Upper lobe of left lung (tissue), 6 donors: ENCODE data around the gene GPR87. TPM values are rescaled to one million over a fixed set of nuclear protein-coding genes. Genes with fewer than 3 reads are reported as not detected.

Experiments
- ATAC-seq, 2 donors: fragments of 200-7000 bp; cut with Tn5 transposase; one replicate each; pipeline ENCODE4 v1.9.1; 2022; ENCODE audit warnings: mild to moderate bottlenecking in 2 of 2, moderate library complexity in 2 of 2; ENCODE audit not compliant: low FRiP score in 2 of 2
- DNase-seq, 2 donors: peaks; one replicate each; pipeline ENCODE4 v3.0.0-alpha.2; 2019 to 2020
- H3K27ac ChIP-seq, 4 donors: fragments of 200-600 bp; sonication (generic); one replicate each; pipeline ENCODE4 v1.5.1; 2016 to 2019
- H3K27me3 ChIP-seq, 4 donors: fragments of 200-600 bp; sonication (generic); one replicate each; pipeline ENCODE4 v1.5.1; 2017 to 2019
- H3K36me3 ChIP-seq, 4 donors: fragments of 200-600 bp; sonication (generic); one replicate each; pipeline ENCODE4 v1.5.1; 2016 to 2019
- H3K4me1 ChIP-seq, 4 donors: fragments of 200-600 bp; sonication (generic); one replicate each; pipeline ENCODE4 v1.5.1; 2018 to 2019
- H3K4me3 ChIP-seq, 4 donors: fragments of 200-600 bp; sonication (generic); one replicate each; pipeline ENCODE4 v1.5.1; 2017 to 2019; ENCODE audit warnings: mild to moderate bottlenecking in 2 of 4, moderate library complexity in 1 of 4
- H3K9me3 ChIP-seq, 4 donors: fragments of 200-600 bp; sonication (generic); one replicate each; pipeline ENCODE4 v1.5.1; 2018 to 2019
- CTCF ChIP-seq, 6 experiments: fragments of 450-650 bp in 4 of 6; fragments of 200-600 bp in 2 of 6; sonication (generic) in 2 of 6; IDR thresholded peaks; one replicate each; pipeline ENCODE4 v1.5.1; 2016 to 2019; ENCODE audit warnings: antibody characterized with exemption in 6 of 6
- EP300 ChIP-seq, 4 donors: sonication (generic); formaldehyde crosslinking; IDR thresholded peaks; one replicate each; pipeline ENCODE4 v1.5.1; 2017; ENCODE audit warnings: antibody characterized with exemption in 4 of 4, control low read depth in 2 of 4
- POLR2A ChIP-seq, 4 donors: fragments of 450-650 bp; IDR thresholded peaks; one replicate each; pipeline ENCODE4 v1.5.1; 2016 to 2017; ENCODE audit warnings: antibody characterized with exemption in 4 of 4, mild to moderate bottlenecking in 2 of 4
- POLR2AphosphoS5 ChIP-seq, 2 donors: sonication (generic); formaldehyde crosslinking; IDR thresholded peaks; one replicate each; pipeline ENCODE4 v1.5.1; 2017; ENCODE audit warnings: antibody characterized with exemption in 2 of 2
- WGBS, 2 donors: methylation state at CpG; one replicate each; pipeline ENCODE4 v1.1.5; 2017 to 2018; 5-methylcytosine and 5-hydroxymethylcytosine counted together
- total RNA-seq, 6 donors: library from RNA; depleted of rRNA in 4 of 6; stranded (reverse); fragments of >200 nt in 4 of 6; gene quantifications; one replicate each; pipeline versions ENCODE4 v1.1.0 to v1.2.1, GENCODE V29; 2016 to 2021
- donor health status: DM: no; HTN: no; CAD: no; lungs with moderate emphysema.
- donor health status: DM: no; HTN: yes; CAD: no; lungs with severe emphysema.

GPR87 gene
- total RNA-seq, 6 donors from 2014 or later: 0.30 to 0.69 (median 0.34) TPM; not detected in 3

DNA sequence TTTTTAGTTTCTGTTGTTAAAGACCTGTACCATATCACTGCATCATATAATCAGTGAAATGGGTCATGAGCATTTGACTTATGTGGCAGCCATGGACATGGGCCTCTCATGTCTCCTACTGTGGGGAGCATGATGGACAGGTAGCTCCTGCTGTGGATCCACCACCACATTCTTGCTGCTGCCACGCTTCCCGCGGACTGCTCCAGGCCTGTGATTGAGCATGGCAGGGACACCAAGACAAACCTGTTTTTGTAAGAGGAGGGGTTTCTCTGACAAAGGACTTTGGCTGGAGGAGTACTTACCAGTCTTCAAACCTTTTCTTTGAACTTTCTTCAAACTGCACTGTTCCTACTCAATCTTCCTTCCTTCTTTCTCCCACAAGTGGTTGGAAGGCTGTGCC, 20.4 kb downstream of the GPR87 start:
- DNase-seq: peak in 1 of 2 donors; percentile 7
- no peaks in the 10 kb centered on the region for H3K4me1 ChIP-seq
- no peaks in the 10 kb centered on the region for H3K36me3 ChIP-seq
- H3K4me3 ChIP-seq: no peak overlapping the region
- H3K27me3 ChIP-seq: no peaks in the 10 kb centered on the region
- ATAC-seq: no peak
- TF ChIP-seq EP300 (IDR thresholded peaks at IDR 0.05): no peak
- TF ChIP-seq POLR2A (IDR thresholded peaks at IDR 0.05): no peak
- no peak for TF ChIP-seq CTCF (IDR thresholded peaks at IDR 0.05)
- no peak for TF ChIP-seq POLR2AphosphoS5 (IDR thresholded peaks at IDR 0.05)
- WGBS, 2 donors: 80 to 85% methylated on average over 1 to 3 of the region's 3 CpGs
- no peaks in the 10 kb centered on the region for H3K9me3 ChIP-seq
- H3K27ac ChIP-seq: no peak overlapping the region

DNA sequence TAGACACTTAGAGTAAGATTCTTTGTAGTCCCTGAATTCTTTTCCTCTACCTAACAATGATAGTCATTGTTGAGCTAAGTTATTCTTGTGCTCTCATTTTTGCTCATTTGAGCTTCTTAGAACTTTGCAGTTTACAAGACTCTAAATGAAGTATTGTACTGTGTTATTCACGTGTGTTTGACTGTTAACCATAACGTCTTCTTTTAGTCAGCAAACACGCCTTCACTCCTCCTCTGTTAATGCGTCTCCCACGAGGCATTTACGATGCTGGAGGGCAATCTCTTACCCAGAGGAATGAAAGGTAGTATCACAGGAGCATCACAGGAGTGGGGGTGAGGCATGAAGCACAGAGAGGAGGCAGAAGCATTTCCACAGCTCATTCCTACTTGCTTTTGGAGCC, 23.5 kb downstream of the GPR87 start:
- DNase-seq (no peak), ATAC-seq (no peak)
- H3K27me3 ChIP-seq: no peaks in the 10 kb centered on the region
- H3K4me1 ChIP-seq: no peaks in the 10 kb centered on the region
- TF ChIP-seq CTCF (IDR thresholded peaks at IDR 0.05): no peak
- no peak for TF ChIP-seq EP300 (IDR thresholded peaks at IDR 0.05)
- no peak for TF ChIP-seq POLR2AphosphoS5 (IDR thresholded peaks at IDR 0.05)
- no peak for TF ChIP-seq POLR2A (IDR thresholded peaks at IDR 0.05)
- H3K4me3 ChIP-seq: no peak overlapping the region
- no peaks in the 10 kb centered on the region for H3K9me3 ChIP-seq
- H3K36me3 ChIP-seq: no peaks in the 10 kb centered on the region
- H3K27ac ChIP-seq: no peak overlapping the region
- 74 to 78% methylated on average over 6 of the region's 6 CpGs for WGBS, 2 donors

GRCh38 chr3:151290673-151291072, 25.9 kb downstream of the GPR87 start:
- ATAC-seq (peak in 1 of 2 donors; percentile 53), DNase-seq (no peak)
- H3K27ac ChIP-seq: no peak overlapping the region

DNA sequence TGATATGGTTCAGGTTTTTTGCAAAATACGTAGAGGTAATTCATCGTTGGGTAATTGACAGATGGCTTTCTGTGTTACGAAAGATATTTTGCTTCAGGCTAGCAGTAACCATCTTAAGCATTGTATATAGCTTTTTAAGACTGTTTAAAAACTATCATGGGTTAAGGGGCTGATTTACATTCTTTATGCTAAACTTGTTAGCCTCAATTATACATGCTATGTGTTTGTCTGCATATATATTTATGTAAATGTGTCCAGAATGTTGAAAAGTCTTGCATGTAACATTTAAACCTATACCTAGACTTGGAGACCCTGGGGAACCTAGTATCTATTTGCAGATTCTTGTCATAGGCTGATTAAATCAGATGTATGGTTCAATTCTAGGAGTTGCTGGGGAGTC, 27.2 kb downstream of the GPR87 start:
- Histone ChIP-seq H3K27me3 (no peaks in the 10 kb centered on the region), H3K36me3 (no peaks in the 10 kb centered on the region), H3K27ac (no peak overlapping the region), H3K4me1 (no peaks in the 10 kb centered on the region), H3K4me3 (no peak overlapping the region), H3K9me3 (no peaks in the 10 kb centered on the region)
- TF ChIP-seq POLR2AphosphoS5 (IDR thresholded peaks at IDR 0.05): no peak
- no peak for TF ChIP-seq EP300 (IDR thresholded peaks at IDR 0.05)
- TF ChIP-seq CTCF (IDR thresholded peaks at IDR 0.05): no peak
- TF ChIP-seq POLR2A (IDR thresholded peaks at IDR 0.05): no peak
- ATAC-seq: no peak
- 42 to 53% methylated on average over 3 of the region's 3 CpGs for whole genome bisulfite sequencing, 2 donors
- no peak for DNase-seq

More at GRCh38 chr3:151290673-151291072, 25.9 kb downstream of the GPR87 start:
- Histone ChIP-seq H3K4me1 (no peaks in the 10 kb centered on the region), H3K4me3 (no peak overlapping the region), H3K9me3 (no peaks in the 10 kb centered on the region), H3K36me3 (no peaks in the 10 kb centered on the region), H3K27me3 (no peaks in the 10 kb centered on the region)
- no peak for TF ChIP-seq POLR2AphosphoS5 (IDR thresholded peaks at IDR 0.05)
- TF ChIP-seq EP300 (IDR thresholded peaks at IDR 0.05): no peak
- TF ChIP-seq POLR2A (IDR thresholded peaks at IDR 0.05): no peak
- peak in 4 of 6 experiments; percentile 6 to 36 (median 25) for TF ChIP-seq CTCF (IDR thresholded peaks at IDR 0.05)
- WGBS, 2 donors: 54 to 65% methylated on average over 3 of the region's 3 CpGs

- WGBS, 2 donors: 56 to 60% methylated on average over 1 of the region's 1 CpG
- TF ChIP-seq EP300 (IDR thresholded peaks at IDR 0.05) (no peak), CTCF (IDR thresholded peaks at IDR 0.05) (no peak)
- peaks cover 0 to 7% (median 2%) of the 10 kb centered on the region in 4 donors for H3K4me1 ChIP-seq
- no peak overlapping the region for H3K4me3 ChIP-seq
- ATAC-seq: no peak
- H3K27me3 ChIP-seq: no peaks in the 10 kb centered on the region
- DNase-seq: no peak
- no peaks in the 10 kb centered on the region for H3K9me3 ChIP-seq
- H3K36me3 ChIP-seq: no peaks in the 10 kb centered on the region
- H3K27ac ChIP-seq: no peak overlapping the region
Measured at GRCh38 chr3:151285940-151286339, 30.7 kb downstream of the GPR87 start.
